Ascending aorta (tissue), 2 donors: ENCODE data around the gene VGLL1. TPM values are rescaled to one million over a fixed set of nuclear protein-coding genes. Genes with fewer than 3 reads are reported as not detected.

Source experiments
- DNase-seq, 2 donors: peaks; one replicate each; pipeline ENCODE4 v3.0.0-alpha.2; 2019; ENCODE audit warnings: low spot score in 2 of 2
- H3K27ac ChIP-seq, 2 donors: fragments of 200-600 bp; sonication (generic); one replicate each; pipeline ENCODE4 v1.5.1; 2016 to 2017; ENCODE audit warnings: mild to moderate bottlenecking in 1 of 2
- H3K27me3 ChIP-seq: fragments of 200-600 bp; sonication (generic); one replicate; pipeline ENCODE4 v1.5.1; 2017
- H3K36me3 ChIP-seq, 2 donors: fragments of 200-600 bp; sonication (generic); one replicate each; pipeline ENCODE4 v1.5.1; 2016
- H3K4me1 ChIP-seq, 2 donors: fragments of 200-600 bp; sonication (generic); one replicate each; pipeline ENCODE4 v1.5.1; 2016 to 2017; ENCODE audit warnings: mild to moderate bottlenecking in 1 of 2
- H3K4me3 ChIP-seq, 2 donors: fragments of 200-600 bp; sonication (generic); one replicate each; pipeline ENCODE4 v1.5.1; 2016 to 2017; ENCODE audit warnings: mild to moderate bottlenecking in 1 of 2
- H3K9me3 ChIP-seq, 2 donors: fragments of 200-600 bp; sonication (generic); one replicate each; pipeline ENCODE4 v1.5.1; 2016
- intact Hi-C: fragments of 100-400 bp; cut with DNase I; formaldehyde crosslinking; loops from one replicate; pipeline ENCODE4 v1.15.1; 2023
- total RNA-seq: library from RNA; depleted of rRNA; stranded (reverse); fragments of >200 nt; gene quantifications from one replicate; pipeline ENCODE4 v1.1.0, GENCODE V29; 2016
- TF ChIP-seq, protein P1 (sequence below), 3 experiments: fragments of 200-600 bp in 2 of 3; fragments of 450-650 bp in 1 of 3; sonication (generic) in 2 of 3; IDR thresholded peaks; one replicate each; pipeline ENCODE4 v1.5.1; 2016 to 2019; ENCODE audit warnings: antibody characterized with exemption in 3 of 3, mild to moderate bottlenecking in 1 of 3, moderate library complexity in 1 of 3

VGLL1 gene
- total RNA-seq, 1 donor from 2014 or later: not detected

DNA sequence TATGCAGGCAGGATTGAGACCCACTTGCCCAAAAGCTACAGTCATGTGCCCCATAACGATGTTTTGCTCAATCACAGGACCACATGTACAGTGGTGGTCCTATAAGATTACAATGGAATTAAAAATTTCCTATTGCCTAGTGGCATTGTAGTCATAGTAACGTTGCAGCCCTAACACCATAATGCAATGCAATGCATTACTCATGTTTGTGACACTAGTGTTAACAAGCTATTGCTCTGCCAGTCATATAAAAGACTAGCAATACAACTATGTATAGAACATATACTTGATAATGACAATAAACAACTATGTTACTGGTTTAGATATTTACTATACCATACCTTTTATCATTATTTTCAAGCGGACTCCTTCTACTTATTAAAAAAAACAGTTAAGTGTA, 50.6 kb downstream of the VGLL1 start:
- H3K4me3 ChIP-seq: no peak overlapping the region
- no peaks in the 10 kb centered on the region for H3K9me3 ChIP-seq
- DNase-seq: no peak
- TF ChIP-seq, protein P1, sequence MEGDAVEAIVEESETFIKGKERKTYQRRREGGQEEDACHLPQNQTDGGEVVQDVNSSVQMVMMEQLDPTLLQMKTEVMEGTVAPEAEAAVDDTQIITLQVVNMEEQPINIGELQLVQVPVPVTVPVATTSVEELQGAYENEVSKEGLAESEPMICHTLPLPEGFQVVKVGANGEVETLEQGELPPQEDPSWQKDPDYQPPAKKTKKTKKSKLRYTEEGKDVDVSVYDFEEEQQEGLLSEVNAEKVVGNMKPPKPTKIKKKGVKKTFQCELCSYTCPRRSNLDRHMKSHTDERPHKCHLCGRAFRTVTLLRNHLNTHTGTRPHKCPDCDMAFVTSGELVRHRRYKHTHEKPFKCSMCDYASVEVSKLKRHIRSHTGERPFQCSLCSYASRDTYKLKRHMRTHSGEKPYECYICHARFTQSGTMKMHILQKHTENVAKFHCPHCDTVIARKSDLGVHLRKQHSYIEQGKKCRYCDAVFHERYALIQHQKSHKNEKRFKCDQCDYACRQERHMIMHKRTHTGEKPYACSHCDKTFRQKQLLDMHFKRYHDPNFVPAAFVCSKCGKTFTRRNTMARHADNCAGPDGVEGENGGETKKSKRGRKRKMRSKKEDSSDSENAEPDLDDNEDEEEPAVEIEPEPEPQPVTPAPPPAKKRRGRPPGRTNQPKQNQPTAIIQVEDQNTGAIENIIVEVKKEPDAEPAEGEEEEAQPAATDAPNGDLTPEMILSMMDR (IDR thresholded peaks at IDR 0.05): no peak
- no peaks in the 10 kb centered on the region for H3K36me3 ChIP-seq
- no peak overlapping the region for H3K27ac ChIP-seq
- intact Hi-C loops: no loop called here
- no peaks in the 10 kb centered on the region for H3K4me1 ChIP-seq
- H3K27me3 ChIP-seq: no peaks in the 10 kb centered on the region

DNA sequence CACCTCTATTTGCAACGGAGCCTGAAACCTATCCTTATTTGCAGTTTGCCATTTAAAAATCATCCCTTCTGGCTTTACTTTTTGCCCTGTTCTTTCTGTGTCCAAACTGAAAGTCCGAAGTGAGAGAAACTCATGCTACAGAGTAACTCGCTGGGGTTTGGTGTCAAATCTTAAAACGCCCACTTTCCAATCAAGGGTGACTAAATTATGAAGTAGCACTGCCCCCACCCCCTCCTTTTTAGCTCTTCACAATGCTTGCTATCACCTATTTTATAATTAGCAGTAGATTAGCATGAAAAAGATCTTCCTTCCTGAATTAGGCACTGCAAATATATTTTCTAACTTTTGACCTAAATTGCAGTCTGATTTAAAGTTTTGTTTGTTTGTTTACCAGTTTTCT, 52.5 kb downstream of the VGLL1 start:
- Histone ChIP-seq H3K9me3 (no peaks in the 10 kb centered on the region), H3K36me3 (no peaks in the 10 kb centered on the region), H3K4me3 (no peak overlapping the region), H3K27ac (no peak overlapping the region), H3K27me3 (no peaks in the 10 kb centered on the region), H3K4me1 (no peaks in the 10 kb centered on the region)
- TF ChIP-seq, protein P1 (IDR thresholded peaks at IDR 0.05): no peak
- intact Hi-C loops: no loop called here
- no peak for DNase-seq

DNA sequence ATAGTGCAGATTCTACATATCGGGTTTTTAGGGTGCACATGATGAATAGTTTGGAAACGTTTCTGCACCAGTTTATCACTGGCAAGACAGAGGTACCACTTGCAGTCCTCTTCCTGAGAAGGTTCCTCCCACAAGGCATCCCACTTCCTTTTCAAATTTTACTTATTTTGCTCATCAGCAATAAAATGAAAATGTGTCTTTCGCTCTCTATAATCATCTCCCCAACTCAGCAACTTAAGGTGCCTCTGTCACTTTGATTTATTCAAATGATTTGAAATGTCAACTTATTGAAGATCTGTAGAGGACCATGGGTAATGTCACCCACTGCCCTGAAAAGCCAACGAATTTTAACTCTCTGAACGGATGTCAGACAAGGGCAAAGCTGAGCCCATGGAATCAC, 53.2 kb downstream of the VGLL1 start:
- no peak overlapping the region for H3K27ac ChIP-seq
- TF ChIP-seq, protein P1 (IDR thresholded peaks at IDR 0.05): no peak
- DNase-seq: no peak
- no peaks in the 10 kb centered on the region for H3K9me3 ChIP-seq
- no peaks in the 10 kb centered on the region for H3K4me1 ChIP-seq
- intact Hi-C loops: no loop called here
- H3K4me3 ChIP-seq: no peak overlapping the region
- H3K36me3 ChIP-seq: no peaks in the 10 kb centered on the region
- no peaks in the 10 kb centered on the region for H3K27me3 ChIP-seq

DNA sequence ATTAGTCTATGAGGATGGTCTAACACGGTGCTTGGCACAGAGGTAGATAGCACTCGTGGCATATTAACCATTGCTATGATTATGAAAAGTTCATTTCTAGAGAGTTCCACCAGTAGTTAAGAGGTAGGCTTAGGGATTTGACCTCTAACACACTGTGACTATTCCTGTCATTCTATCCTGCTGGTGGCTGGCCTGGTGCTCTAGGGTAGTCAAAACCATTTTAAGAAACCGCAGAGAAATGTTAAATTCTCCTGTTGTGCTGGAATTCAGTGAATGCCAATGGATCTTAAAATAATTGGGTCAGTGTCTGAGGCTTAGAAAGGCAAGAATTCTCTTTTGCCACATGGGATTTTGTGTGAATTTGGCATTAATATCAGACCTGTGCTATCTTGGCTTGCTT, 53.9 kb downstream of the VGLL1 start:
- TF ChIP-seq, protein P1 (IDR thresholded peaks at IDR 0.05): no peak
- Histone ChIP-seq H3K27ac (no peak overlapping the region), H3K27me3 (no peaks in the 10 kb centered on the region), H3K4me1 (no peaks in the 10 kb centered on the region), H3K4me3 (no peak overlapping the region), H3K9me3 (no peaks in the 10 kb centered on the region), H3K36me3 (no peaks in the 10 kb centered on the region)
- intact Hi-C loops: no loop called here
- no peak for DNase-seq

DNA sequence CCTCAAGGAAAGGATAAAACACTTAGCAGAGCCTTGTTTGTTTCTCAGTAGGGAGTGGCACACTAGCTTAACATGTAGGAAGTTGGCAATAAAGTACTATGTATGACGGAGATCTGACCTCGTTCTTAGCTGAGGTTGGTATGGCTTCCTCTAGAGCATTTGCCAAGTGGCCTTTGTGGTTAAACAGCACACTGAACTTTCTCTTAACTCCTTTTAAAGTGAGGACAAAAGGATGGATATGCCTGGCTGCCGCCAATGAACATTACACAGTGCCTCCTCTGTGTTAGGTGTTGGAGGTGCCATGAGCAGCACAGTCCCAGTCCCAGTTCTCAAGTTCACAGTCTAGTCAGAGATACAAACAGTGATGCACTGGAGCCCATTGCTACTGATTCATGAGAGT, 54.4 kb downstream of the VGLL1 start:
- TF ChIP-seq, protein P1 (IDR thresholded peaks at IDR 0.05): no peak

DNA sequence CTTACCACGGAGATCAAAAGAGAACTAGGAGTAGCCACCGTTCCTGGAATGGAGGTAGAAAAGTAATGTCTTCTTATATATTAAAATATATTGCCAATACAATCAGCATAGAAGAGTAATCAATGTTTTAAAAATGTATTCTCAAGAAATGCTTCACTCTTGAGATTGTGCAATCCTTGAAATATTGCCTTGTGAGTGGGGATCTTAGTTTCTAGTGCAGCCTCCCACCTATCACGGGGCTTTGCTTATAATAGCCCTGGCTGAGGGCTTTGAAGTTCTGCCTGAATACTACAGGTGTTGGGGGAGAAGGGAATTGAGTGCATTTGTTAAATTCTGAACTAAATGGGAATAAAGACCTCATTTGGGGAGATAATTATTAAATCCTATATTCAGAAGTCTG, 55.5 kb downstream of the VGLL1 start:
- no peak for DNase-seq
- H3K4me1 ChIP-seq: no peaks in the 10 kb centered on the region
- no peaks in the 10 kb centered on the region for H3K36me3 ChIP-seq
- TF ChIP-seq, protein P1 (IDR thresholded peaks at IDR 0.05): no peak
- intact Hi-C loops: no loop called here
- H3K4me3 ChIP-seq: no peak overlapping the region
- H3K9me3 ChIP-seq: no peaks in the 10 kb centered on the region
- H3K27ac ChIP-seq: no peak overlapping the region
- no peaks in the 10 kb centered on the region for H3K27me3 ChIP-seq

More for the DNA sequence above, 54.4 kb downstream of the VGLL1 start:
- Histone ChIP-seq H3K9me3 (no peaks in the 10 kb centered on the region), H3K36me3 (no peaks in the 10 kb centered on the region), H3K27ac (no peak overlapping the region), H3K4me1 (no peaks in the 10 kb centered on the region), H3K4me3 (no peak overlapping the region), H3K27me3 (no peaks in the 10 kb centered on the region)
- intact Hi-C loops: no loop called here
- DNase-seq: no peak
